Activated CD4-positive, alpha-beta memory T cell treated with anti-CD3 and anti-CD28 coated beads, Interleukin-2, amount 10 ng/mL, durations not matched to agents 7 days and 5 days (primary cell): ENCODE results near the gene NDC80. TPM values are rescaled to one million over a fixed set of nuclear protein-coding genes. Genes with fewer than 3 reads are reported as not detected.
"Not testable (repeated sequence)": the region's sequence is repeated elsewhere in the genome, so short reads cannot be mapped to it uniquely, and the experiment has no call there.

ENCODE experiments used
- CTCF ChIA-PET: fragments of 350-600 bp; sonication (Branson Sonifier 250); formaldehyde crosslinking; loops from one replicate; lab custom pipeline; 2021; ENCODE audit warnings: antibody characterized with exemption, inconsistent platforms; lab: Charles Lee
- POLR2A ChIA-PET: fragments of 350-600 bp; sonication (Branson Sonifier 250); formaldehyde crosslinking; loops from one replicate; lab custom pipeline; 2021; ENCODE audit warnings: antibody characterized with exemption; lab: Charles Lee
- DNase-seq: peaks from one replicate; pipeline ENCODE4 v3.0.0-alpha.2; 2020
- H3K27ac Mint-ChIP-seq: one replicate; pipeline ENCODE4 v1.8.0; 2021; ENCODE audit warnings: mild to moderate bottlenecking, mixed read lengths
- H3K27me3 Mint-ChIP-seq: one replicate; pipeline ENCODE4 v1.8.0; 2021; ENCODE audit warnings: mixed read lengths
- H3K36me3 Mint-ChIP-seq: one replicate; pipeline ENCODE4 v1.8.0; 2021; ENCODE audit warnings: low read depth, mixed read lengths
- H3K4me1 Mint-ChIP-seq: one replicate; pipeline ENCODE4 v1.8.0; 2021; ENCODE audit warnings: mixed read lengths
- H3K4me3 Mint-ChIP-seq: one replicate; pipeline ENCODE4 v1.8.0; 2021; ENCODE audit warnings: mild to moderate bottlenecking, mixed read lengths
- H3K9me3 Mint-ChIP-seq: one replicate; pipeline ENCODE4 v1.8.0; 2021; ENCODE audit warnings: mixed read lengths
- total RNA-seq, 2 experiments: library from RNA; stranded (reverse); gene quantifications; one replicate each; pipeline ENCODE4 v1.2.3, GENCODE V29; 2021

The NDC80 gene
- total RNA-seq, 2 experiments from 2014 or later = 78.0 to 78.9 TPM

- H3K4me1 Mint-ChIP-seq = peaks cover 41% of the 10 kb centered on the region
- peak overlapping the region; percentile 95 for H3K4me3 Mint-ChIP-seq
- peaks cover 3% of the 10 kb centered on the region for H3K9me3 Mint-ChIP-seq
- CTCF ChIA-PET = interaction anchor here (1.4 to 3.6 kb wide), 3 partner anchors 21 to 87 kb away, joined by 8 to 19 read pairs (median 9); partner anchors contain the start of genes METTL4 and NDC80
- POLR2A ChIA-PET = interaction anchor here (1.4 to 6.5 kb wide), 12 partner anchors 10 to 85 kb away, joined by 3 to 486 read pairs (median 40); partner anchors contain the start of genes METTL4 and NDC80
- H3K36me3 Mint-ChIP-seq = peaks cover 50% of the 10 kb centered on the region
- no peak for DNase-seq
- peak overlapping the region; percentile 89 for H3K27ac Mint-ChIP-seq
- H3K27me3 Mint-ChIP-seq = peaks cover 1% of the 10 kb centered on the region
Observed at GRCh38 chr18:2657788-2658458, 86.6 kb downstream of the NDC80 start.

DNA sequence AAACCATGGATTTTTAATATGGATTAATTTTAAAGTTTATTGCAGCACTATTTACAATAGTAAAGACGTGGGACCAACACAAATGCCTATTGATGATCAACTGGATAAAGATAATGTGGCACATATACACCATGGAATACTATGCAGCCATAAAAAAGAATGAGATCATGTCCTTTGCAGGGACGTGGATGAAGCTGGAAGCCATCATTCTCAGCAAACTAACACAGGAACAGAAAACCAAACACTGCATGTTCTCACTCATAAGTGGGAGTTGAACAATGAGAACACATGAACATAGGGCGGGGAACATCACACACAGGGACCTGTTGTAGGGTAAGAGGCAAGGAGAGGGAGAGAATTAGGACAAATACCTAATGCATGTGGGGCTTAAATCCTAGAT is 89.5 kb downstream of the NDC80 start:
- H3K9me3 Mint-ChIP-seq, DNase-seq, H3K27ac Mint-ChIP-seq: not testable (repeated sequence)

DNA sequence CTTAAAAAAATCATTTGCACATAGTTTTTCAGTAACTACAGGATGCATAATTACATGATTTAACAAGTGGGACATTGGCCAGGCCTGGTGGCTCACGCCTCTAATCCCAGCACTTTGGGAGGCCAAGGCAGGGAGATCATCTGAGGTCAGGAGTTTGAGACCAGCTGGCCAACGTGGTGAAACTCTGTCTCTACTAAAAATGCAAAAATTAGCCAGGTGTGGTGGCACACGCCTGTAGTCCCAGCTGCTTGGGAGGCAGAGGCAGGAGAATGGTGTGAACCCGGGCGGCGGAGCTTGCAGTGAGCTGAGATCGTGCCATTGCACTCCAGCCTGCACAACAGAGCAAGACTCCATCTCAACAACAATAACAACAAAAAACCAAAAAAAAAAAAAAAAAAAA is 90.9 kb downstream of the NDC80 start:
- Mint-ChIP-seq H3K36me3 (peaks cover 73% of the 10 kb centered on the region), H3K4me1 (peaks cover 58% of the 10 kb centered on the region)
- DNase-seq, H3K27me3 Mint-ChIP-seq, H3K27ac Mint-ChIP-seq, POLR2A ChIA-PET, CTCF ChIA-PET, H3K4me3 Mint-ChIP-seq, H3K9me3 Mint-ChIP-seq: not testable (repeated sequence)

More for the DNA sequence above, 89.5 kb downstream of the NDC80 start:
- H3K4me3 Mint-ChIP-seq, H3K27me3 Mint-ChIP-seq, CTCF ChIA-PET: not testable (repeated sequence)
- Mint-ChIP-seq H3K4me1 (peaks cover 53% of the 10 kb centered on the region), H3K36me3 (peaks cover 72% of the 10 kb centered on the region)
- POLR2A ChIA-PET = interaction anchor here (2.2 to 6.5 kb wide), 2 partner anchors 24 to 88 kb away, joined by 13 to 195 read pairs; partner anchors contain the start of genes METTL4 and NDC80

- no peak for DNase-seq
- H3K4me1 Mint-ChIP-seq = peaks cover 58% of the 10 kb centered on the region
- H3K9me3 Mint-ChIP-seq = peaks cover 3% of the 10 kb centered on the region
- POLR2A ChIA-PET = interaction anchor here (0.9 to 1.0 kb wide), 2 partner anchors 11 to 57 kb away, joined by 3 read pairs; no protein-coding TSS in a partner anchor
- no peak overlapping the region for H3K4me3 Mint-ChIP-seq
- CTCF ChIA-PET = interaction anchor here (0.6 kb wide), 1 partner anchor 19 kb away, joined by 3 read pairs; no protein-coding TSS in a partner anchor
- H3K27ac Mint-ChIP-seq = no peak overlapping the region
- no peaks in the 10 kb centered on the region for H3K27me3 Mint-ChIP-seq
- peaks cover 69% of the 10 kb centered on the region for H3K36me3 Mint-ChIP-seq
Observed at GRCh38 chr18:2662990-2663389, 91.6 kb downstream of the NDC80 start.

Other genes starting within 250 kb of the NDC80 start
- 10 to 100 TPM; 22.1 to 23.7 TPM for gene METTL4, start 52 bp upstream of the NDC80 start, total RNA-seq
- gene SMCHD1, start 84.2 kb downstream of the NDC80 start, total RNA-seq = 100 to 1,000 TPM; 162 TPM